ENCODE results near the gene EGFR. TPM values are rescaled to one million over a fixed set of nuclear protein-coding genes. Genes with fewer than 3 reads are reported as not detected.

Gene EGFR
- total RNA-seq: not detected

DNA sequence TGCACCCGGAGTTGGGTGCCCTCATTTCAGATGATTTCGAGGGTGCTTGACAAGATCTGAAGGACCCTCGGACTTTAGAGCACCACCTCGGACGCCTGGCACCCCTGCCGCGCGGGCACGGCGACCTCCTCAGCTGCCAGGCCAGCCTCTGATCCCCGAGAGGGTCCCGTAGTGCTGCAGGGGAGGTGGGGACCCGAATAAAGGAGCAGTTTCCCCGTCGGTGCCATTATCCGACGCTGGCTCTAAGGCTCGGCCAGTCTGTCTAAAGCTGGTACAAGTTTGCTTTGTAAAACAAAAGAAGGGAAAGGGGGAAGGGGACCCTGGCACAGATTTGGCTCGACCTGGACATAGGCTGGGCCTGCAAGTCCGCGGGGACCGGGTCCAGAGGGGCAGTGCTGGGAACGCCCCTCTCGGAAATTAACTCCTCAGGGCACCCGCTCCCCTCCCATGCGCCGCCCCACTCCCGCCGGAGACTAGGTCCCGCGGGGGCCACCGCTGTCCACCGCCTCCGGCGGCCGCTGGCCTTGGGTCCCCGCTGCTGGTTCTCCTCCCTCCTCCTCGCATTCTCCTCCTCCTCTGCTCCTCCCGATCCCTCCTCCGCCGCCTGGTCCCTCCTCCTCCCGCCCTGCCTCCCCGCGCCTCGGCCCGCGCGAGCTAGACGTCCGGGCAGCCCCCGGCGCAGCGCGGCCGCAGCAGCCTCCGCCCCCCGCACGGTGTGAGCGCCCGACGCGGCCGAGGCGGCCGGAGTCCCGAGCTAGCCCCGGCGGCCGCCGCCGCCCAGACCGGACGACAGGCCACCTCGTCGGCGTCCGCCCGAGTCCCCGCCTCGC lies at the start of gene EGFR:
Gene EGFR, plus strand, starts transcription at position 657 of the 830 bp plus-strand sequence. CDS start 261 bp downstream, outside the sequence.
- Mint-ChIP-seq H3K36me3 (no peaks in the 10 kb centered on the region), H3K27ac (no peak within 1 kb of the TSS), H3K9me3 (ENCODE audit: low read depth) (no peaks in the 10 kb centered on the region), H3K4me1 (no peaks in the 10 kb centered on the region), H3K4me3 (no peak within 1 kb of the TSS), H3K27me3 (peaks cover 61% of the 10 kb centered on the region)
- no peak for DNase-seq
- CTCF ChIA-PET: no interaction called here
- ATAC-seq: no peak

DNA sequence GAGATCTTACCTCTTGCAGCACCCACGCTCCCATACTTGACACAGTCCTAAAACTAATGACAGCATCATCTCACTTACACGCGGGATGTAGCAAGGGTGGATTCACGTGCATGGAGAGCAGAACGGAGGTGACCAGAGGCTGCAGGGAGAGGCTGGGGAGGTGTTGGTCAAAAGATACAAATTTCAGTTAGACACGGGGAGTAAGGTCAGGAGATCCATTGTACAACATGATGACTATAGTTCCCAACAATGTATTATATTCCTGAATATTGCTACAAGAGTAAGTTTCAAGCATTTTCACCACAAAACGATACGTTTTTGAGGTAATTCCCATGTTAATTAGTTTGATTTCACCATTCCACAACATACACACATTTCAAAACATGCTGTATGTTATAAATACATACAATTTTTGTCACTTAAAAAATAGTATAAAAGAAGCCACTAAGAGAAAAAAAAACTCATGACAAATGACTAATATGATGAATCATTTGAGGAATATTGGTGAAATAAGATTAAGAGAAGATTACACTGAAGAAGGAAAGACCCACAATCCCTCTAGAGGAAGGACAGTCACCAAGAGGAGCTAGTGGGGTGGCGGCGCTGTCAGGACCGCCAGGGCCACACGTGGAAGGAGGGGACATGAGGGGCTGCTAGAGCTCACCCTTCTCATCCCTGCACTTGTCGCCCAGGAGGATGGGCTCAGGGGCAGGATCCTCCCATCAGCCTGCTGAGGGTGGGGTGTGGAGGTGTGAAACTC lies 49.4 kb upstream of the EGFR start:
- no peak for ATAC-seq
- DNase-seq: no peak
- Mint-ChIP-seq H3K36me3 (no peaks in the 10 kb centered on the region), H3K4me1 (no peaks in the 10 kb centered on the region), H3K9me3 (ENCODE audit: low read depth) (no peaks in the 10 kb centered on the region), H3K4me3 (no peak overlapping the region), H3K27me3 (no peaks in the 10 kb centered on the region), H3K27ac (no peak overlapping the region)
- CTCF ChIA-PET: no interaction called here

DNA sequence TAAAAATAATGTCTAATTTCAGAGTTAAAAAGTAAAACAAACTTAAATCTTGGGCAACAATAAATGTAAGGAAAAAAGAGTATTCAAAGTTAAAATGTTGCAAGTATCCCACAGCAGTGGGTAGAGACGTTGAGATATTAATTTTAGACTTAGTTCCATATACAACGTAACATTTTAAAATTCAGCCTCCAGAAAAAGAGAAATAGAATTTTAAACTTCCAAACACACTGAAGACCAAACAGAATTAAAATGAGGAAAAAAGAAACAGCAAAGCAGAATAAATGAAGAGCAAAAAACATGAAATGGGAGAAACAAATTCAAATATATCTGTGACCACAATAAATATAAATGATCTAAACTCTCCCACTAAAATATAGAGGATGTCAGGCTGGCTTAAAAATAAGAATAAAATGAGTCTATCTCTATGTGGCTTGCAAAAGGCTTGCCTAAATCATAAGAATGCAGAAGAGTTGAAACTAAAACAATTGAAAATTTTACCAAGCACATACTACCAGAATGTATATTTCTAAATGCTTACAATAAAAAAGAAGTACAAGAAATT lies 46.0 kb upstream of the EGFR start:
- DNase-seq (no peak), ATAC-seq (no peak)
- Mint-ChIP-seq H3K27ac (no peak overlapping the region), H3K36me3 (no peaks in the 10 kb centered on the region), H3K4me3 (no peak overlapping the region), H3K27me3 (no peaks in the 10 kb centered on the region), H3K9me3 (ENCODE audit: low read depth) (no peaks in the 10 kb centered on the region), H3K4me1 (no peaks in the 10 kb centered on the region)
- CTCF ChIA-PET: no interaction called here

DNA sequence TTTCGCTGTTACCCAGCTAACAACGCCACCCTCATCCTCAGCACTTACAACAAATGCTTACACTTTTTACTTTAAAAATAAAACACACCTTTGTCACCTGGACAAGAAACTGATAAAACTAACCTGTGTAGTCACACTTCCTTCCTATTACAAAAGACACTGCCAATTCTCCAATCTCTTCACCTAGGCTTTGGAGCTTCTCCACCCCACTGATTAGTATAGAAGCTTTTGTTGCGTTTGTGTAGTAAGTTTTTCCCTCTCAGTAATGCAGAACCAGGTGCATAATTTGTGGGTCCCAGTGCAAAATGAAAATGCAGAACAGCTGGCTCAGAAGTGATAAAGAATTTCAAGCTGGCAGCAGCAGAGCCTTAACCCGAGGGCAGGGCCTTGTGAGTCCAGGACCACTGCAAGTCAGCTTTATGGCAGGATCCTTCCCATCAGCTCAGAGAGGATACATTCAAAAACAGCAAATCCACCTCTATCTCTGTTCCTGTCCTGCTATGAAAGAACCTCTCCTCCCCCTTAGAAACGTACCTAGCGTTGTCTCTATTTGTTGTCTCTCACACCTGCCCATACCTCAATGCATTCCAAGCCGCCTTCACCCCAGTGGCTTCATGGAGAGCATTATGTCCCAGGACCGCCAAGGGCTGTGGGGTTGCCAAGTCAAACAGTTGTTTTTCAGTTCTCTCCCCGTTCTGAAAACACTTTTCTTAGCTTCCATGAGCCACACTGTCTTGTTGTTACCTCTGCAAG lies 40.3 kb upstream of the EGFR start:
- no peak for ATAC-seq
- Mint-ChIP-seq H3K27me3 (no peaks in the 10 kb centered on the region), H3K27ac (no peak overlapping the region), H3K9me3 (ENCODE audit: low read depth) (no peaks in the 10 kb centered on the region), H3K4me1 (no peaks in the 10 kb centered on the region), H3K4me3 (no peak overlapping the region), H3K36me3 (no peaks in the 10 kb centered on the region)
- no peak for DNase-seq
- CTCF ChIA-PET: no interaction called here

DNA sequence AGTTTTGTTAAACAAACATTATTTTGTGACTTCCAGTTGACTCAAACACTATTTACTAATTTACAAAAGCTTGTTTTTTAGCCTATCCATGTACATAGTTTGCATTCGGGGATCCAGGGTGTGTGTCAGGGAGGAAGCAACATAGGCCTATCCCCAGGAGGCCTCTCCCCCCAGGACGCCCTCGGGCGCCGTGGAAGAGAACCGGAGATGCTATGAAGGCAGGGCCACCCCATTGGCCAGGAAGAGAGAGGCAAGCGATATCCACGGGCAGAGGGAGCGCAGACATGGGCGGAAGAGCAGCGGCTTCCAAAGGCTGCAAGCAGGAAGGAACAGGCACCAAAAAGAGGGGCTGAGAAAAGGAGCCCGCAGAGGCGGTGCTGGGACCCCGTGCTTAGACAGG lies 38.3 kb upstream of the EGFR start:
- Mint-ChIP-seq H3K4me1 (no peaks in the 10 kb centered on the region), H3K4me3 (no peak overlapping the region), H3K27me3 (no peaks in the 10 kb centered on the region), H3K9me3 (ENCODE audit: low read depth) (no peaks in the 10 kb centered on the region), H3K36me3 (no peaks in the 10 kb centered on the region), H3K27ac (no peak overlapping the region)
- DNase-seq (no peak), ATAC-seq (no peak)
- CTCF ChIA-PET: no interaction called here

DNA sequence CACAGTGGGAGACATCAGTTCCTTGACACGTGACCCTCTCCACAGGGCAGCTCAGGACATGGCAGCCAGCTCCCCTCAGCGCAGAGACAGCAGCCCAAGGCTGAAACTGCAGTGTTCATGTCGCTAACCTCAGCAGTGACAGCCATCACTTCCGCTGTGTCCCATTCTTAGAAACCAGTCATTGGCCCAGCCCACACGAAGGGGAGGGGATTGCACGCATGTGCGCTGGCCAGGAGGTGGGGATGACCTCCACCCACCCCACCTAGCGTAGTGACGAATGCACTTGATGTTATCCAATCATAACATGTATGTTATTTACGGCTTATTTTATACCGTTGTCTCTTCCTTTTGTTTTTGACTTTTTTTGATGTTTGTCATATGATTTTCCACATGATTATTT lies 36.9 kb upstream of the EGFR start:
- CTCF ChIA-PET: no interaction called here
- DNase-seq (no peak), ATAC-seq (no peak)
- Mint-ChIP-seq H3K27me3 (no peaks in the 10 kb centered on the region), H3K27ac (no peak overlapping the region), H3K4me3 (no peak overlapping the region), H3K4me1 (no peaks in the 10 kb centered on the region), H3K36me3 (no peaks in the 10 kb centered on the region), H3K9me3 (ENCODE audit: low read depth) (no peaks in the 10 kb centered on the region)

DNA sequence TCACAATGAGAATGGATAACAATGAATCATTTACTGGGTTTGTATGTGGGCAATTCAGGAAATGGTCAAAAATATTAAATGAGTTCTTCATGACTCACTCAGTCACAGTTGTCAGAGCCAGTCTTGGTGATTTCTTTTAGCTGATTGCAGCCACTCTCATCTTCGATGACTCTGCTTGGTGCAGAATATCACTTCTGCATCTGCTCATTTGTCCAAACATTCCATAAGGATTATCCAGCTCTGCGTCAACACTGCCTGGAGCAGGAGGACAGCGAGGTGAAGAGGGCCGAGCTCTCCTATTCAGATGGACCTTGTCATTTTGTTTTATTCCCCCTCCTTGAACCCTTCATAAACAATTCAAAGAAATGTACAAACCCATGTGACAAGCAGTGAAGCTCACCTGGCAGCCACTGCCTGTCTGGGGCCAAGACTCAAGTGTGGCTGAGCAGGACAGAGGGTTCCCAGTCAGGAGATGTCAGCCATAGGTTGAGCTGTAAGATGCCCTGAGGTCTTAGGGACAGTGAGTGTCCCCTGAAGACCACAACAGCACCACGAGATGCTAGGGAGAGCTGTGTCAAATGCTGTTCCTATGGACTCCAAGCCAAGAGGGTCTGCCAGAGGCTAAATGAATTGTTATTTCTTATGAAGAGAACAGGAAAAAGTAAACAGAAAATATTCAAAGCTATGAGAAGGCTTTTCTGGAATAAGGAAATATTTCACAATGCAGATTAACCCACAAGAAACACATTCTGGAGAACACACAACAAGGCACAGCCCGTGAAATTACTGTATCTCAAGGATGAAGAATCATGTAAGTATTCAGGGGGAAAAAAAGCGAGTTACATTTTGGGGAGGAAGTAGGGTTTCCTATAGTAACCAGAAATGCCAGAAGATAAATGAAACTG lies 33.1 kb upstream of the EGFR start:
- CTCF ChIA-PET: no interaction called here
- no peak for ATAC-seq

DNA sequence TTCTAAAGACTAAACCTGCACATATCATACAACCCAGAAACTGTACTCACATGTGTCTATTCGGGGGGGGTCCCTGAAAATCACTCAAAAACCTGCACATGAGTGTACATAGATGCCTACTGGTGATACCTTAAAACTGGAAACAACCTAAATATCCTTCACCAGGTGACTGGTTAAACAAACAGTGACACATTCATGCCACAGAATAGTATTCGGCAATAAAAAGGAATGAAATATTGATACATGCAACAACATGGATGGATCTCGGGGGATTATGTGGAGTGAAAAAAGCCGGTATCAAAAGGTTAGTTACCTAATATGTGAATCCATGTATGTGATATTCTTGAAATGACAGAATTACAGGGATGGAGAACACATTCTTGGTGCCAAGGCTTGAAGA lies 32.1 kb upstream of the EGFR start:
- Mint-ChIP-seq H3K27ac (no peak overlapping the region), H3K4me3 (no peak overlapping the region), H3K27me3 (no peaks in the 10 kb centered on the region), H3K4me1 (no peaks in the 10 kb centered on the region), H3K36me3 (no peaks in the 10 kb centered on the region), H3K9me3 (ENCODE audit: low read depth) (no peaks in the 10 kb centered on the region)
- CTCF ChIA-PET: no interaction called here
- no peak for DNase-seq
- ATAC-seq: no peak

More for the DNA sequence above, 33.1 kb upstream of the EGFR start:
- no peaks in the 10 kb centered on the region for H3K4me1 Mint-ChIP-seq
- H3K27ac Mint-ChIP-seq: no peak overlapping the region
- H3K27me3 Mint-ChIP-seq: no peaks in the 10 kb centered on the region
- DNase-seq: no peak
- H3K9me3 Mint-ChIP-seq (ENCODE audit: low read depth): no peaks in the 10 kb centered on the region
- no peak overlapping the region for H3K4me3 Mint-ChIP-seq
- no peaks in the 10 kb centered on the region for H3K36me3 Mint-ChIP-seq

DNA sequence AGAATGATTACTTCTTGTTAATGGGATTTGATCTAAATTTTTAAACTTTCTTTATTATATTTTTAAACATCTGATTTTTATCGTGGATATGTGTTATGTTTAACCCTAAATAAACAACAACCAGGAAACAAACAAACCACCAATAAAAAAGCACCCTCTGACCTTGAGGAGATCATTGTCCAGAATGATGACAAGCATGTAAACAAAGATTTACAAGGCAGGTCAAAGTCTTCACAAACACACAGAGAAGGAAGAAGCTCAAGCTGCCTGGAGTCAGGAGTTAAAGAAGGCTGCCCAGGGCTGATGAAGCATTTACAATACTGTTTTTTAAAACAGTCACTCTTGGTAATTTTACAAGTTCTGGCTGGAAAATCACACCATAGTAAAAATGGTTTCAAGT lies 31.0 kb upstream of the EGFR start:
- H3K27ac Mint-ChIP-seq: no peak overlapping the region
- H3K36me3 Mint-ChIP-seq: no peaks in the 10 kb centered on the region
- H3K9me3 Mint-ChIP-seq (ENCODE audit: low read depth): no peaks in the 10 kb centered on the region
- no peak for DNase-seq
- H3K4me3 Mint-ChIP-seq: no peak overlapping the region
- ATAC-seq: no peak
- CTCF ChIA-PET: no interaction called here
- no peaks in the 10 kb centered on the region for H3K27me3 Mint-ChIP-seq
- H3K4me1 Mint-ChIP-seq: no peaks in the 10 kb centered on the region

DNA sequence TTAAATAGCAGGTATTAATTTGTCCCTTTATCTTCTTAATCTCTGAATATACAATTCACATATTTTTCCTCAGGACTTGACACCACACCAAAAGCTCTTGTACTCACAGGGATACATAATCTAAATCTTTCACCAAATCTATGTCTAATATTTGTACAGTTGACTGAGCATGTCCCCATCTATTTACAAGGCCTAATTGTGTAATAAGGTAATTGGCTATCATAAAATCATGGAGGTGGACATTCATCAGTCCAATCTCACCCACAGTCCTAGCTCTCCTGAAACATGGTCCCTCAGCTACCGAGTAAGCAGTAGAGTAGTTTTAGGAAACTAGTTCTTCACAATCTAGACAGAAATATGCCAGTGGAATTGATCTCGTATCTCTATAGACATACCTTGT lies 30.3 kb upstream of the EGFR start:
- CTCF ChIA-PET: no interaction called here
- H3K4me3 Mint-ChIP-seq: no peak overlapping the region
- no peaks in the 10 kb centered on the region for H3K9me3 Mint-ChIP-seq (ENCODE audit: low read depth)
- no peaks in the 10 kb centered on the region for H3K27me3 Mint-ChIP-seq
- ATAC-seq: no peak
- H3K4me1 Mint-ChIP-seq: no peaks in the 10 kb centered on the region
- no peaks in the 10 kb centered on the region for H3K36me3 Mint-ChIP-seq
- DNase-seq: no peak
- H3K27ac Mint-ChIP-seq: no peak overlapping the region

DNA sequence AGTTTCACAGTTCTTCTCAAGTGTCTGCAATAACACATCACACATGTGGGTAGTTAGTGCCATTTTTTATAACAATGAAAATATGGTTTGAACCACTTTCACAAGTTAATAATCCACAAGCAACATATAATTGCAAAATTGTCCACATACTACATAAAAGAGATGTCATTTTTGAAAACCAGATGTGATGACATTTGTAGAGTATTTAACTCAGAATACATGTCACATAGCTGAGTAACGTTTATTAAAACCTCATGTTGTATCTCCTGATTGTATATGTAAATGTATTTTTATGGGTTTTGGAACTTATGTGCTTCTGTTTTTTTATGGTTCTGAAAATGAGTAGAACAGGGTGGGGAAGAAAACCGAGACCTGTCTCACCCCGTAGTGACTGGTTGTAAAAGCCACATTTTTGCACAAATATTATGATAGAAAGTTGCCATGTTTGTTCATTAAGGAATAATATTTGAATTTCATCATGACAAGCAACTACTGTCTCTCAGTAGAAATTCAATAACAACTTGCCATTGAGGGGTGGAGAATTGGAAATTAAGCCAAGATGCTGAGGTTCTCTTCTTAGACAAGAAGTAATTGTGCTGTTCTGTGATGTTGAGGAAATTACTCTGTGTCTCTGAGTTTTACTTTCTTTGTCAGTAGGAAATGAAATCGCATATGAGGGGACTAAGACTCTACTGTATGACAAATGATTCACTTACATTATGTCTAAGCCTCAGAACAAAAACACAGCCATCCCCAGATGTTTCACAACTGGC lies 29.2 kb upstream of the EGFR start:
- ATAC-seq: no peak
- H3K9me3 Mint-ChIP-seq (ENCODE audit: low read depth): no peaks in the 10 kb centered on the region
- no peak overlapping the region for H3K27ac Mint-ChIP-seq

DNA sequence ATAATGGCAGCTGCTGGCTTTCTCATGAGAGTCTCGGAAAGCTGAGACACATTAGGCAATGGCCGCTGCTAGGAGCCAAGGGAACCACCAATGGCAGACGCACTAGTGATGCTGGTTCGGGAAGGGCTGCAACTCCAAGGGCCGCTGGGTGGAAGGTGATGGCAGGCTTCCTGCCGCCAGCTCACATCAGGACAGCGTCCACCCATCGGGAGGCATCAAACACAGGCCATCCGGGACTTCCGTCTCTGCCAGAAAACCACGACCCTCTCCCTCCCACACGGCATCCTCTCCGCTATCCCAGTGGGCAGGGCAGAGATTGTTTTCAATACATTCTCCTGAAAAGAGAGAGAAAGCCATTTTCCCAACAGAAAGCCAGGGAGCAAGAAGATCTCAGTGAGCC lies 27.5 kb upstream of the EGFR start:
- ATAC-seq: no peak

More for the DNA sequence above, 29.2 kb upstream of the EGFR start:
- no peaks in the 10 kb centered on the region for H3K4me1 Mint-ChIP-seq
- DNase-seq: no peak
- H3K4me3 Mint-ChIP-seq: no peak overlapping the region
- CTCF ChIA-PET: no interaction called here
- H3K27me3 Mint-ChIP-seq: no peaks in the 10 kb centered on the region
- H3K36me3 Mint-ChIP-seq: no peaks in the 10 kb centered on the region

More for the DNA sequence above, 27.5 kb upstream of the EGFR start:
- no peaks in the 10 kb centered on the region for H3K27me3 Mint-ChIP-seq
- peaks cover 7% of the 10 kb centered on the region for H3K4me1 Mint-ChIP-seq
- no peak overlapping the region for H3K27ac Mint-ChIP-seq
- no peak for DNase-seq
- H3K9me3 Mint-ChIP-seq (ENCODE audit: low read depth): no peaks in the 10 kb centered on the region
- no peaks in the 10 kb centered on the region for H3K36me3 Mint-ChIP-seq
- H3K4me3 Mint-ChIP-seq: no peak overlapping the region
- CTCF ChIA-PET: no interaction called here

Data from activated CD8-positive, alpha-beta memory T cell treated with anti-CD3 and anti-CD28 coated beads, Interleukin-2, amount 10 ng/mL, durations not matched to agents 7 days and 5 days (primary cell).